HL-60 (cell line): Measurements from ENCODE around the gene CC2D1B.

Experiments used
- DNase-seq, 2 experiments: peaks; one replicate each; pipeline ENCODE4 v3.0.0-alpha.2; 2010 to 2020; ENCODE audit warnings: low read depth in 1 of 2, low spot score in 1 of 2
- H3K27ac ChIP-seq: fragments of 250-450 bp; sonication (Bioruptor Pico); replicated peaks from 2 replicates; pipeline ENCODE4 v1.5.1; 2020; ENCODE audit warnings: mild to moderate bottlenecking, moderate library complexity
- H3K27me3 ChIP-seq: fragments of 250-450 bp; sonication (Bioruptor Pico); 2 replicates; pipeline ENCODE4 v1.5.1; 2021; ENCODE audit warnings: mild to moderate bottlenecking, moderate library complexity; ENCODE audit not compliant: insufficient read depth, poor library complexity, severe bottlenecking
- H3K4me3 ChIP-seq: replicated peaks from 2 replicates; pipeline ENCODE4 v1.5.1; 2011; ENCODE audit warnings: mild to moderate bottlenecking, control low read depth, low read length; ENCODE audit not compliant: insufficient read depth
- GABPA ChIP-seq: IDR thresholded peaks from 2 replicates; pipeline ENCODE4 v1.6.1; 2012; ENCODE audit warnings: low read depth
- POLR2AphosphoS5 ChIP-seq: IDR thresholded peaks from 2 replicates; pipeline ENCODE4 v1.6.1; 2012; ENCODE audit warnings: low read depth
- SPI1 ChIP-seq: IDR thresholded peaks from 2 replicates; pipeline ENCODE4 v1.6.1; 2012; ENCODE audit warnings: low read depth, mild to moderate bottlenecking, borderline replicate concordance
- TF ChIP-seq, protein P1 (sequence below): IDR thresholded peaks from 2 replicates; pipeline ENCODE4 v1.6.1; 2012; ENCODE audit warnings: low read depth; ENCODE audit not compliant: insufficient replicate concordance
- TF ChIP-seq, protein P2 (sequence below): IDR thresholded peaks from one replicate; pipeline ENCODE4 v1.5.1; 2011; ENCODE audit warnings: low read length, control low read depth, inconsistent platforms; ENCODE audit not compliant: insufficient read depth

Gene CC2D1B

DNA sequence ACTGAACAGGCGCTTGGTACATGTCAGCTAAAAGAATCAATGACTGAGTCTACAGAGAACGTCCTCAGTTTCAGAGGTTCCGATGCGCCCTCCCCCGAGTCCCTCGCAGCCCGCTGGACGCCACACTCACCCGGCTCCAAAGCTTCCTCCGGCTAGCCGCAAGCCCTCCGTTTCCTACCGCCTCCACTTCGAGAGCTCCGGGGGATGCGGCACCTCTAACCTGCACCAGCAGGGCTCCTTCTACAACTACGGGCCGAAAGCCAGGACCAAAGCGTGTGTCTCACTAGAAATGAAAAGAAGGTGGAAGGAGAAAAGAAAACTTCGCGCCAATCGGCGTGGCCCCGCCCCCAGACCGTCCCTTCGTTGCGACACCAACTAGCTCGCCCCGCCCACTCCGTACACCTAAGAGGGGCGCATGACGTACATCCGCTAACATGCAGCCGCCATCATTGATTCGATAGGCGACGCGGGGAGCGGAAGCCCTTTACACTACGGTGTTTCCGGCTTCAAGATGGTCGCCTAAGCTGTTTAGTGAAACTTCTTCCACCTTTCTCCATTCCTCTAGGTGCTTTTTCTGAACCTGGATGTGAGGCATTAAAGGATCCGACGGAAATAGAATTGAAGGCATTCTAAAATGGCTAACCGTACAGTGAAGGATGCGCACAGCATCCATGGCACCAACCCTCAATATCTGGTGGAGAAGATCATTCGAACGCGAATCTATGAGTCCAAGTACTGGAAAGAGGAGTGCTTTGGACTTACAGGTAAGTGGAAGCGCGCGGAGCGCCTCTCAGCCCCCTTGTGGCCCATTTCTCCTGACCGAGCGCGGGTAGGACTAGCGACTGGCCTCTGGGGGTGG, 38.3 kb upstream of the CC2D1B start, which contains the start of the genes ORC1 and PRPF38A:
Gene ORC1 (minus strand): TSS at position 308 of the 859 bp plus-strand sequence. CDS start 2,200 bp downstream, outside the sequence.
Gene PRPF38A (plus strand): TSS at position 487 of the 859 bp plus-strand sequence. CDS start 148 bp downstream, at position 635.
- H3K27me3 ChIP-seq = no peaks in the 10 kb centered on the region
- H3K4me3 ChIP-seq = peak within 1 kb of the TSS; percentile 88
- H3K27ac ChIP-seq = peak within 1 kb of the TSS; percentile 94
- TF ChIP-seq, protein P1, sequence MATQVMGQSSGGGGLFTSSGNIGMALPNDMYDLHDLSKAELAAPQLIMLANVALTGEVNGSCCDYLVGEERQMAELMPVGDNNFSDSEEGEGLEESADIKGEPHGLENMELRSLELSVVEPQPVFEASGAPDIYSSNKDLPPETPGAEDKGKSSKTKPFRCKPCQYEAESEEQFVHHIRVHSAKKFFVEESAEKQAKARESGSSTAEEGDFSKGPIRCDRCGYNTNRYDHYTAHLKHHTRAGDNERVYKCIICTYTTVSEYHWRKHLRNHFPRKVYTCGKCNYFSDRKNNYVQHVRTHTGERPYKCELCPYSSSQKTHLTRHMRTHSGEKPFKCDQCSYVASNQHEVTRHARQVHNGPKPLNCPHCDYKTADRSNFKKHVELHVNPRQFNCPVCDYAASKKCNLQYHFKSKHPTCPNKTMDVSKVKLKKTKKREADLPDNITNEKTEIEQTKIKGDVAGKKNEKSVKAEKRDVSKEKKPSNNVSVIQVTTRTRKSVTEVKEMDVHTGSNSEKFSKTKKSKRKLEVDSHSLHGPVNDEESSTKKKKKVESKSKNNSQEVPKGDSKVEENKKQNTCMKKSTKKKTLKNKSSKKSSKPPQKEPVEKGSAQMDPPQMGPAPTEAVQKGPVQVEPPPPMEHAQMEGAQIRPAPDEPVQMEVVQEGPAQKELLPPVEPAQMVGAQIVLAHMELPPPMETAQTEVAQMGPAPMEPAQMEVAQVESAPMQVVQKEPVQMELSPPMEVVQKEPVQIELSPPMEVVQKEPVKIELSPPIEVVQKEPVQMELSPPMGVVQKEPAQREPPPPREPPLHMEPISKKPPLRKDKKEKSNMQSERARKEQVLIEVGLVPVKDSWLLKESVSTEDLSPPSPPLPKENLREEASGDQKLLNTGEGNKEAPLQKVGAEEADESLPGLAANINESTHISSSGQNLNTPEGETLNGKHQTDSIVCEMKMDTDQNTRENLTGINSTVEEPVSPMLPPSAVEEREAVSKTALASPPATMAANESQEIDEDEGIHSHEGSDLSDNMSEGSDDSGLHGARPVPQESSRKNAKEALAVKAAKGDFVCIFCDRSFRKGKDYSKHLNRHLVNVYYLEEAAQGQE = peak; percentile 69
- TF ChIP-seq, protein P2, sequence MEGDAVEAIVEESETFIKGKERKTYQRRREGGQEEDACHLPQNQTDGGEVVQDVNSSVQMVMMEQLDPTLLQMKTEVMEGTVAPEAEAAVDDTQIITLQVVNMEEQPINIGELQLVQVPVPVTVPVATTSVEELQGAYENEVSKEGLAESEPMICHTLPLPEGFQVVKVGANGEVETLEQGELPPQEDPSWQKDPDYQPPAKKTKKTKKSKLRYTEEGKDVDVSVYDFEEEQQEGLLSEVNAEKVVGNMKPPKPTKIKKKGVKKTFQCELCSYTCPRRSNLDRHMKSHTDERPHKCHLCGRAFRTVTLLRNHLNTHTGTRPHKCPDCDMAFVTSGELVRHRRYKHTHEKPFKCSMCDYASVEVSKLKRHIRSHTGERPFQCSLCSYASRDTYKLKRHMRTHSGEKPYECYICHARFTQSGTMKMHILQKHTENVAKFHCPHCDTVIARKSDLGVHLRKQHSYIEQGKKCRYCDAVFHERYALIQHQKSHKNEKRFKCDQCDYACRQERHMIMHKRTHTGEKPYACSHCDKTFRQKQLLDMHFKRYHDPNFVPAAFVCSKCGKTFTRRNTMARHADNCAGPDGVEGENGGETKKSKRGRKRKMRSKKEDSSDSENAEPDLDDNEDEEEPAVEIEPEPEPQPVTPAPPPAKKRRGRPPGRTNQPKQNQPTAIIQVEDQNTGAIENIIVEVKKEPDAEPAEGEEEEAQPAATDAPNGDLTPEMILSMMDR = peak; percentile 25
- TF ChIP-seq SPI1 (no peak; the same call in 1 of the 2 replicates), POLR2AphosphoS5 (peak; percentile 67), GABPA (peak; percentile 88)
- peak; percentile 93 to 97 for DNase-seq

DNA sequence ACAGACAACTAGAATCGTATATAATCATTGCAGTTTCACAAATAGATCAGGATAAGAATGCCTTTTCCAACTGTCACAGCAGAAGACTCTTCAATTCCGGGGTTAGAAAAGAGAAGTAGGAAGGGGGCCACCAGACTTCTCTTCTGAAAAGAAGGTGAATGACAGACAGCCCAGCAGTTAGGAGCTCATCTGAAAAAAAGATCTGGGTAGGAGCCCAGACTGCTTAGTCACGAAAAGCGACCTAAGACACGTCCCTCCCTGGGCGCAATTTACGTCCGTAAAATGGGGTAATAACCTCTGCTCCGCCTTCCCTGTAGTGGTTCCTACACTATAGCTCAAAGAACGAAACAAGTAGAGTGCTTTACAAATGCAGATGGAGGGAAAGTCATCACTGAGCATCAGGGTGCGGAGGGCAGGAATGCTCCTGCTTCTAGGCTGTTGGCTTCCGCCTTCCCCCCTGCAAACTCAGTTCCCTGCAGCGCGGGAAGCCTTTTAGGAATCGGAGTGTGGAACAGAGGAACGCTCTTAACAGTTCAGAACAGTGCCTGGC, 37.6 kb upstream of the CC2D1B start:
- DNase-seq = peak; percentile 82 to 87
- peak overlapping the region; percentile 88 for H3K4me3 ChIP-seq
- H3K27ac ChIP-seq = peak overlapping the region; percentile 94
- no peaks in the 10 kb centered on the region for H3K27me3 ChIP-seq
- TF ChIP-seq POLR2AphosphoS5 (no peak; the same call in 1 of the 2 replicates), SPI1 (peak; percentile 45; the same call in 1 of the 2 replicates), GABPA (no peak)
- TF ChIP-seq, protein P1 = no peak

DNA sequence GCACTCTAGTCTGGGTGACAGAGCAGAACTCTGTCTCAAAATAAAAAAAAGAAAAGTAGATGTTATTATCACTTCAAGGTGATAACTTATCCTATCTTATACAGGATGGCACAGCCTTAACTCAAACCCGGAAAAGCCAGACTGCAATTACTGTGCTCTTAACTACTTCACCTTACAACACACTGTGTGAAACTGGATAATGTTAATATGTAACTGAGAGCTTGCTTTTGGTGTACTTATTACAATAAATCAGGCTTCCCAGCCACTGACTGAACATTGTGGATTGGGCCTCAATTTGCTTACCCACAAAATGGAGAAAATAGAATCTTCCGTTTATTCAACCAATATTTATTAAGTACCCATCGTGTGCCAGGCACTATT, 36.8 kb upstream of the CC2D1B start:
- Histone ChIP-seq H3K27me3 (no peaks in the 10 kb centered on the region), H3K27ac (peak overlapping the region; percentile 94), H3K4me3 (peak overlapping the region; percentile 88)
- TF ChIP-seq, protein P1 = no peak
- TF ChIP-seq SPI1 = no peak
- TF ChIP-seq, protein P2 = no peak
- no peak for TF ChIP-seq POLR2AphosphoS5
- DNase-seq = no peak
